Measurements from ENCODE around the gene CNOT8. TPM values are rescaled to one million over a fixed set of nuclear protein-coding genes. Genes with fewer than 3 reads are reported as not detected.

CNOT8 gene
- total RNA-seq, 1 donor from 2014 or later: 45.6 TPM

DNA sequence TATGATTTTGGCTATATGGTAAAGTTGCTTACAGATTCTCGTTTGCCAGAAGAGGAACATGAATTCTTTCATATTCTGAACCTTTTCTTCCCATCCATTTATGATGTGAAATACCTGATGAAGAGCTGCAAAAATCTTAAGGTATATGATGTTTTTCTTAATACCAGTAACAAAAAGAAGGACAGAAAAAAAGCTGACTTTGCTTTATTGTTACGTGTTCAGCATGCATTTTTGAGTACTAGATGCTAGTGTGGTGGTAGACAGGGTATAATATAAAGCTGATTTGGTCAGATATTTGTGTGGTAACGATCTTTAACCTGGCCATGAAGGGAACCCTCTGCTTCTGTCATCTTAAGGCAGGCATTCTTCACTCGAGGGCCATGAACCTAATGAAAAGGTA, 13.3 kb downstream of the CNOT8 start:
- no peak overlapping the region for H3K27ac ChIP-seq (ENCODE audit: low read depth, low read length)
- no peak overlapping the region for H3K9ac ChIP-seq (ENCODE audit: low read length)
- TF ChIP-seq EZH2 (IDR thresholded peaks at IDR 0.05; ENCODE audit: insufficient read depth, low read length): no peak
- no peak for TF ChIP-seq CTCF (IDR thresholded peaks at IDR 0.05; ENCODE audit: insufficient read depth, low read depth, low read length)
- no peak overlapping the region for H3K4me3 ChIP-seq (ENCODE audit: insufficient read depth, low read depth, low read length)
- DNase-seq (ENCODE audit: low read depth): no peak
- no peak overlapping the region for H2AFZ ChIP-seq (ENCODE audit: low read depth, low read length)
- Mint-ChIP-seq H3K27me3 (ENCODE audit: low read depth, unreplicated experiment) (no peaks in the 10 kb centered on the region), H3K4me1 (ENCODE audit: low read depth, unreplicated experiment) (no peaks in the 10 kb centered on the region), H3K9me3 (ENCODE audit: unreplicated experiment) (no peaks in the 10 kb centered on the region), H3K36me3 (ENCODE audit: low read depth, unreplicated experiment) (peaks cover 30% of the 10 kb centered on the region), H3K4me3 (ENCODE audit: unreplicated experiment) (no peak overlapping the region), H3K27ac (ENCODE audit: unreplicated experiment) (no peak overlapping the region)
- no peaks in the 10 kb centered on the region for H3K9me3 ChIP-seq (ENCODE audit: insufficient read depth, low read depth, low read length)
- H3K27me3 ChIP-seq (ENCODE audit: insufficient read depth, low read length): no peaks in the 10 kb centered on the region
- FAIRE-seq: no peak
- peaks cover 41% of the 10 kb centered on the region for H3K36me3 ChIP-seq (ENCODE audit: insufficient read depth, low read length)
- H3K79me2 ChIP-seq (ENCODE audit: insufficient read depth, low read length): no peaks in the 10 kb centered on the region
- H3K4me2 ChIP-seq (ENCODE audit: low read length): no peak overlapping the region
- H4K20me1 ChIP-seq (ENCODE audit: insufficient read depth, low read length): peaks cover 19% of the 10 kb centered on the region
- H3K4me1 ChIP-seq (ENCODE audit: insufficient read depth, low read length): no peaks in the 10 kb centered on the region

- Histone ChIP-seq H3K79me2 (ENCODE audit: insufficient read depth, low read length) (no peaks in the 10 kb centered on the region), H3K4me1 (ENCODE audit: insufficient read depth, low read length) (no peaks in the 10 kb centered on the region), H3K36me3 (ENCODE audit: insufficient read depth, low read length) (peaks cover 47% of the 10 kb centered on the region), H3K9me3 (ENCODE audit: insufficient read depth, low read depth, low read length) (peaks cover 5% of the 10 kb centered on the region), H3K27me3 (ENCODE audit: insufficient read depth, low read length) (no peaks in the 10 kb centered on the region), H3K4me2 (ENCODE audit: low read length) (no peak overlapping the region), H3K9ac (ENCODE audit: low read length) (no peak overlapping the region), H3K4me3 (ENCODE audit: insufficient read depth, low read depth, low read length) (no peak overlapping the region), H2AFZ (ENCODE audit: low read depth, low read length) (no peak overlapping the region), H4K20me1 (ENCODE audit: insufficient read depth, low read length) (peaks cover 9% of the 10 kb centered on the region), H3K27ac (ENCODE audit: low read depth, low read length) (no peak overlapping the region)
- no peaks in the 10 kb centered on the region for H3K4me1 Mint-ChIP-seq (ENCODE audit: low read depth, unreplicated experiment)
- H3K4me3 Mint-ChIP-seq (ENCODE audit: unreplicated experiment): no peak overlapping the region
- H3K27me3 Mint-ChIP-seq (ENCODE audit: low read depth, unreplicated experiment): no peaks in the 10 kb centered on the region
- peaks cover 38% of the 10 kb centered on the region for H3K36me3 Mint-ChIP-seq (ENCODE audit: low read depth, unreplicated experiment)
- FAIRE-seq: no peak
- no peak for TF ChIP-seq EZH2 (IDR thresholded peaks at IDR 0.05; ENCODE audit: insufficient read depth, low read length)
- TF ChIP-seq CTCF (IDR thresholded peaks at IDR 0.05; ENCODE audit: insufficient read depth, low read depth, low read length): no peak
- no peak for DNase-seq (ENCODE audit: low read depth)
- H3K9me3 Mint-ChIP-seq (ENCODE audit: unreplicated experiment): peaks cover 4% of the 10 kb centered on the region
- H3K27ac Mint-ChIP-seq (ENCODE audit: unreplicated experiment): no peak overlapping the region
Observed at GRCh38 chr5:154873791-154874331, 15.4 kb downstream of the CNOT8 start.

DNA sequence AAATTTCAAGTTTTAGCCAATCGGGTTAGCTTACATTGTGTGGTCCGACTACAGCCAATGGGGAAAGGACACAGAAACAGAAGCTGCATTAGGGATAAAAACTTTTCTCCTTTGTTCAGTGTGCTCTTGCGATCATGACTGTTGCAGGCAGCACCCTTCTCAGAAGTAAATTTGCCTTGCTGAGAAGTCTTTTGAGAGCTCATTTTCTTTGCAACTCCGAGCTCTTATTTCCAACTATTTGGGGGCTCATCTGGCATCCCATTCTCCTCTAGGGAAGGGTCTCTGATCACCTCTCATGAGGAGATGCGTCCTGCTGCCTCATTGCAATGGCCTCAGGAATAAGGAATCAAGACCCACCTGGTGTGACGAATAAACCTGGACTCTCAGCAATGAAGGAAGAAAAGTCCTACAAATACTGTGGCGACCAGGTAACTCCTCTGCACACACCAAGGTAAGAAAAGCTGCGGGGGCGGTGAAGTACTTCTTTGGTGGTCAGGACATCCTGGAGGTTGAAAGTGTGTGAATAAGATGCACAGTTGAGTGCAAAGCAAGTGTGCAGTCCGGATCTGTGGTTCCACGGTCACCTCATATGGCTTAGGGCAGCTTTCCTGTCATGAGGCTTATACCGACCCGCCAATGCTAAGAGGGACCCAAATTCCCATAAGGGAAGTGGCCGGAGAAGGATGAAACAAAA, 20.4 kb downstream of the CNOT8 start:
- Histone ChIP-seq H3K4me1 (ENCODE audit: insufficient read depth, low read length) (no peaks in the 10 kb centered on the region), H3K27me3 (ENCODE audit: insufficient read depth, low read length) (no peaks in the 10 kb centered on the region), H2AFZ (ENCODE audit: low read depth, low read length) (no peak overlapping the region), H3K27ac (ENCODE audit: low read depth, low read length) (no peak overlapping the region), H3K9ac (ENCODE audit: low read length) (no peak overlapping the region), H4K20me1 (ENCODE audit: insufficient read depth, low read length) (no peaks in the 10 kb centered on the region), H3K79me2 (ENCODE audit: insufficient read depth, low read length) (no peaks in the 10 kb centered on the region), H3K4me3 (ENCODE audit: insufficient read depth, low read depth, low read length) (no peak overlapping the region), H3K9me3 (ENCODE audit: insufficient read depth, low read depth, low read length) (peaks cover 9% of the 10 kb centered on the region), H3K36me3 (ENCODE audit: insufficient read depth, low read length) (peaks cover 19% of the 10 kb centered on the region), H3K4me2 (ENCODE audit: low read length) (no peak overlapping the region)
- H3K9me3 Mint-ChIP-seq (ENCODE audit: unreplicated experiment): peaks cover 23% of the 10 kb centered on the region
- H3K27ac Mint-ChIP-seq (ENCODE audit: unreplicated experiment): no peak overlapping the region
- FAIRE-seq (no peak), DNase-seq (ENCODE audit: low read depth) (peak; percentile 13)
- no peak for TF ChIP-seq CTCF (IDR thresholded peaks at IDR 0.05; ENCODE audit: insufficient read depth, low read depth, low read length)
- no peak for TF ChIP-seq EZH2 (IDR thresholded peaks at IDR 0.05; ENCODE audit: insufficient read depth, low read length)
- peaks cover 47% of the 10 kb centered on the region for H3K36me3 Mint-ChIP-seq (ENCODE audit: low read depth, unreplicated experiment)
- H3K4me1 Mint-ChIP-seq (ENCODE audit: low read depth, unreplicated experiment): no peaks in the 10 kb centered on the region
- no peak overlapping the region for H3K4me3 Mint-ChIP-seq (ENCODE audit: unreplicated experiment)
- no peaks in the 10 kb centered on the region for H3K27me3 Mint-ChIP-seq (ENCODE audit: low read depth, unreplicated experiment)
